B cell (primary cell): ENCODE results near the gene SMARCD3. TPM values are rescaled to one million over a fixed set of nuclear protein-coding genes. Genes with fewer than 3 reads are reported as not detected.

Source experiments
- ATAC-seq: fragments of 200-7000 bp; cut with Tn5 transposase; one replicate; pipeline ENCODE4 v1.10.0; 2021; ENCODE audit warnings: low read depth, mild to moderate bottlenecking, moderate number of reproducible peaks, moderate library complexity
- CTCF ChIA-PET: fragments of 350-600 bp; sonication (Branson Sonifier 250); formaldehyde crosslinking; loops from one replicate; lab custom pipeline; 2021; ENCODE audit warnings: antibody characterized with exemption, inconsistent platforms; lab: Charles Lee
- POLR2A ChIA-PET: fragments of 350-600 bp; sonication (Branson Sonifier 250); formaldehyde crosslinking; loops from one replicate; lab custom pipeline; 2021; ENCODE audit warnings: antibody characterized with exemption; lab: Charles Lee
- DNase-seq: peaks from one replicate; pipeline ENCODE4 v3.0.0; 2013
- H2AFZ ChIP-seq: 2 replicates; pipeline ENCODE4 v1.6.1; 2012; ENCODE audit warnings: mild to moderate bottlenecking, low read depth, low read length; ENCODE audit not compliant: insufficient read depth, poor library complexity, severe bottlenecking
- H3K27ac ChIP-seq, 2 donors: 1 replicate in 1 of 2; 2 replicates in 1 of 2; pipeline ENCODE4 v1.5.1; 2012 to 2013; ENCODE audit warnings: low read length in 2 of 2, mild to moderate bottlenecking in 2 of 2, moderate library complexity in 1 of 2
- H3K27me3 ChIP-seq, 4 experiments: fragments of 200-600 bp in 1 of 4; sonication (generic) in 1 of 4; replicated peaks in 1 of 4; 1 replicate in 2 of 4; 2 replicates in 2 of 4; pipeline versions ENCODE4 v1.6.1 to v1.7.0; 2013 to 2016; ENCODE audit warnings: low read length in 3 of 4, mild to moderate bottlenecking in 2 of 4, mixed read lengths in 1 of 4, moderate library complexity in 1 of 4; ENCODE audit not compliant: insufficient read depth in 4 of 4, control insufficient read depth in 3 of 4; ENCODE audit errors: control extremely low read depth in 1 of 4
- H3K36me3 ChIP-seq, 2 experiments: replicated peaks in 1 of 2; 1 replicate in 1 of 2; 2 replicates in 1 of 2; pipeline versions ENCODE4 v1.6.1 to v1.7.1; 2013; ENCODE audit warnings: low read length in 1 of 2; ENCODE audit not compliant: insufficient read depth in 2 of 2, control insufficient read depth in 1 of 2; ENCODE audit errors: control extremely low read depth in 1 of 2, extremely low read depth in 1 of 2
- H3K4me1 ChIP-seq, 2 donors: fragments of 200-600 bp in 1 of 2; sonication (generic) in 1 of 2; 1 replicate in 1 of 2; 2 replicates in 1 of 2; pipeline versions ENCODE4 v1.5.1 to v1.6.1; 2013 to 2017; ENCODE audit warnings: low read length in 2 of 2; ENCODE audit not compliant: control insufficient read depth in 2 of 2, insufficient read depth in 2 of 2
- H3K4me2 ChIP-seq: replicated peaks from 2 replicates; pipeline ENCODE3; 2012; ENCODE audit warnings: mild to moderate bottlenecking, low read depth, low read length; ENCODE audit not compliant: poor library complexity, severe bottlenecking
- H3K4me3 ChIP-seq, 5 experiments: fragments of 200-600 bp in 1 of 5; sonication (generic) in 1 of 5; 1 replicate in 3 of 5; 2 replicates in 2 of 5; pipeline versions ENCODE4 v1.5.1 to v1.7.0; 2011 to 2016; ENCODE audit warnings: low read length in 4 of 5, mild to moderate bottlenecking in 4 of 5, low read depth in 2 of 5, control low read depth in 1 of 5, moderate library complexity in 1 of 5; ENCODE audit not compliant: insufficient read depth in 1 of 5; ENCODE audit errors: control extremely low read depth in 1 of 5, extremely low read depth in 1 of 5
- H3K79me2 ChIP-seq: fragments of 200-600 bp; sonication (generic); one replicate; pipeline ENCODE4 v1.6.0; 2016; ENCODE audit warnings: low read length; ENCODE audit not compliant: control insufficient read depth, insufficient read depth
- H3K9ac ChIP-seq: fragments of 200-600 bp; sonication (generic); 2 replicates; pipeline ENCODE4 v1.6.1; 2017; ENCODE audit warnings: mild to moderate bottlenecking, low read length, moderate library complexity
- H3K9me3 ChIP-seq, 3 donors: one replicate each; pipeline versions ENCODE4 v1.6.1 to v1.7.1; 2013; ENCODE audit warnings: low read length in 2 of 3; ENCODE audit not compliant: control insufficient read depth in 2 of 3, insufficient read depth in 1 of 3; ENCODE audit errors: control extremely low read depth in 1 of 3
- H4K20me1 ChIP-seq: 2 replicates; pipeline ENCODE4 v1.6.0; 2012; ENCODE audit warnings: mild to moderate bottlenecking, low read length; ENCODE audit not compliant: insufficient read depth, control insufficient read depth, poor library complexity, severe bottlenecking
- H3K27ac Mint-ChIP-seq: one replicate; pipeline ENCODE4 v1.8.0; 2021; ENCODE audit warnings: mixed read lengths
- H3K27me3 Mint-ChIP-seq: one replicate; pipeline ENCODE4 v1.8.0; 2021; ENCODE audit warnings: mixed read lengths
- H3K4me1 Mint-ChIP-seq: one replicate; pipeline ENCODE4 v1.8.0; 2021; ENCODE audit warnings: mixed read lengths
- H3K4me3 Mint-ChIP-seq: one replicate; pipeline ENCODE4 v1.8.0; 2021; ENCODE audit warnings: mixed read lengths
- H3K9me3 Mint-ChIP-seq: one replicate; pipeline ENCODE4 v1.8.0; 2022; ENCODE audit warnings: mixed read lengths; ENCODE audit not compliant: insufficient read depth
- CTCF ChIP-seq: fragments of 200-600 bp; IDR thresholded peaks from one replicate; pipeline ENCODE4 v1.8.0; 2022; ENCODE audit warnings: antibody characterized with exemption, mild to moderate bottlenecking
- EZH2 ChIP-seq: IDR thresholded peaks from 2 replicates; pipeline ENCODE4 v1.6.1; 2012; ENCODE audit warnings: borderline replicate concordance, low read depth, mild to moderate bottlenecking, moderate library complexity, low read length; ENCODE audit not compliant: insufficient read depth, poor library complexity, severe bottlenecking
- WGBS: methylation state at CpG from one replicate; pipeline ENCODE4 v1.1.5; 2013; ENCODE audit warnings: missing lambda C conversion rate; ENCODE audit not compliant: insufficient coverage; 5-methylcytosine and 5-hydroxymethylcytosine counted together
- intact Hi-C: fragments of 100-400 bp; cut with micrococcal nuclease; formaldehyde crosslinking; loops from one replicate; pipeline ENCODE4 v1.10.0; 2022
- polyA plus RNA-seq: library from polyadenylated mRNA; depleted of rRNA; stranded (reverse); fragments of >200 nt; gene quantifications from 2 replicates; pipeline ENCODE4 v1.2.3, GENCODE V29; 2012
- total RNA-seq, 2 donors: library from RNA; stranded (reverse); fragments of 120-200 nt in 1 of 2; gene quantifications; 1 replicate in 1 of 2; 2 replicates in 1 of 2; pipeline versions ENCODE4 v1.2.3 to v1.2.4, GENCODE V29; 2013 to 2022

The SMARCD3 gene
- total and polyA plus RNA-seq, 2 donors (not counting 1 experiment from before 2014, with no cell fraction given): 1.0 TPM; not detected in 1

GRCh38 chr7:151252561-151252835, 4.0 kb upstream of the SMARCD3 start:
- H2AFZ ChIP-seq: no peak overlapping the region
- H3K27ac Mint-ChIP-seq: no peak overlapping the region

More at GRCh38 chr7:151252561-151252835, 4.0 kb upstream of the SMARCD3 start:
- no CpG with 5 or more reads among the region's 9 CpGs for WGBS
- no peaks in the 10 kb centered on the region for H3K79me2 ChIP-seq
- no peak overlapping the region for H3K9ac ChIP-seq
- no peaks in the 10 kb centered on the region for H4K20me1 ChIP-seq
- intact Hi-C loops: no loop called here
- no peak for ATAC-seq
- Mint-ChIP-seq H3K9me3 (no peaks in the 10 kb centered on the region), H3K27me3 (peaks cover 60% of the 10 kb centered on the region), H3K4me3 (peak overlapping the region; percentile 86), H3K4me1 (peaks cover 29% of the 10 kb centered on the region)
- H3K4me2 ChIP-seq: peak overlapping the region; percentile 87
- ChIA-PET CTCF (interaction anchor here (2.0 kb wide), 1 partner anchor 9 kb away, joined by 8 read pairs; no protein-coding TSS in a partner anchor), POLR2A (interaction anchor here (0.6 to 0.9 kb wide), 2 partner anchors 20 to 123 kb away, joined by 3 read pairs; partner anchors contain the start of gene CHPF2)
- H3K4me3 ChIP-seq: no peak overlapping the region
- H3K9me3 ChIP-seq: no peaks in the 10 kb centered on the region
- peaks cover 20 to 28% of the 10 kb centered on the region in 2 donors for H3K4me1 ChIP-seq
- TF ChIP-seq CTCF: no peak
- TF ChIP-seq EZH2: no peak
- no peak for DNase-seq
- no peaks in the 10 kb centered on the region for H3K36me3 ChIP-seq
- H3K27me3 ChIP-seq: peaks cover 0 to 47% (median 17%) of the 10 kb centered on the region in 4 experiments
- H3K27ac ChIP-seq: no peak overlapping the region
